ENCODE measurements around the gene SPPL3.
A peak's percentile ranks its signal among the peaks of the same experiment; 100 is the strongest.
"Not testable (repeated sequence)": the region's sequence is repeated elsewhere in the genome, so short reads cannot be mapped to it uniquely, and the experiment has no call there.

The SPPL3 gene

DNA sequence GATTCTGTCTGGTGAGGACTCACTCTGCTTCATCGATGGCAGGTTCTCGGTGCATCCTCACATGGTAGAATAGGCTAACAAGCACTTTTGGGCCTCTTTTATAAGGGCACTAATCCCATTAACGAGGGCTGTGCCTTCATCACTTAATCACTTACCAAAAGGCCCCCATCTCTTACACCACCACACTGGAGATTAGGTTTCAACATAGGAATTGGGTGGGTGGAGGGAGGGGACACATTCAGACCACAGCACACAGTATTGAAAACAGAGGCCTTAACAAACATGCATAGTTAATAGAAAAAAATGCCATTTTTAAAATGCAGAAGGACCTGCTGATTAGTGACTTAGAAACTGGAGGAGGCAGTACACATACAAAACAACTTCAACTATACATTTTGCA lies 61.6 kb downstream of the SPPL3 start:
- no peak for DNase-seq (ENCODE audit: low read depth)

DNA sequence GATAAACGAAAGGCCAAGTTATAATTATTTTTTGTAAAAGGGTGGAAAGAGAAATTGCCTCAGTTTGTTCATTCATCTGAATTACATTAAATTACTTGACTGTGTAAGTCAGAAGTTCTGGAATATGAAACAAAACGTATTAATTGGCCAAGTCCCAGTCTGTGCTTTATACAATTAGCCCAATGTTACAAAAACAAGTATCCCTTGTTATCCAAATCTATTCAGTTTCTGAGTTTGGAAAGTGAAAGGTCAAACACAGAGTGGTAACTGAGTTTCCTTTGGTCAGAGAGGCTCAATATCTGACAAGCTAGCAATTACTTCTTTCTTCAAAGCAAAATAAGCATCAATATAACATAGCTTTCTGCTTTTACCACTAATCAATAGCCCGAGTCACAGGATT lies 62.6 kb downstream of the SPPL3 start:
- DNase-seq (ENCODE audit: low read depth), result no peak

DNA sequence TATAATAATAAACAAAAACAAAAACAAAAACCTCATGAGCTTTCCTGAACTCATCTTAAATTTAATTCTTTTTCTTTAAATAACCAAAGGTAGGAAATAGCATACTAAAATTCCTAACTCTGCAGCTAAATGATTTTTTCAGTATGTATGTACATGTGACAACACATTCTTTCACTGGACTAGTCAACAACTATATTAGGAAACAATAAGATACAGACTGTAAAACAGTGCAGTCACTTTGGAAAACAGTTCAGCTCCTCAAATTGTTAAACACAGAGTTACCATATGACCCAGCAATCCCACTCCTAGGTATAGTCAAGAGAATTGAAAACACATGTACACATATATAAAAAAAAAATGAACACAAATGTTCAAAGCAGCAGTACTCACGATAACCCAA lies 64.7 kb downstream of the SPPL3 start:
- DNase-seq (ENCODE audit: low read depth), result no peak

DNA sequence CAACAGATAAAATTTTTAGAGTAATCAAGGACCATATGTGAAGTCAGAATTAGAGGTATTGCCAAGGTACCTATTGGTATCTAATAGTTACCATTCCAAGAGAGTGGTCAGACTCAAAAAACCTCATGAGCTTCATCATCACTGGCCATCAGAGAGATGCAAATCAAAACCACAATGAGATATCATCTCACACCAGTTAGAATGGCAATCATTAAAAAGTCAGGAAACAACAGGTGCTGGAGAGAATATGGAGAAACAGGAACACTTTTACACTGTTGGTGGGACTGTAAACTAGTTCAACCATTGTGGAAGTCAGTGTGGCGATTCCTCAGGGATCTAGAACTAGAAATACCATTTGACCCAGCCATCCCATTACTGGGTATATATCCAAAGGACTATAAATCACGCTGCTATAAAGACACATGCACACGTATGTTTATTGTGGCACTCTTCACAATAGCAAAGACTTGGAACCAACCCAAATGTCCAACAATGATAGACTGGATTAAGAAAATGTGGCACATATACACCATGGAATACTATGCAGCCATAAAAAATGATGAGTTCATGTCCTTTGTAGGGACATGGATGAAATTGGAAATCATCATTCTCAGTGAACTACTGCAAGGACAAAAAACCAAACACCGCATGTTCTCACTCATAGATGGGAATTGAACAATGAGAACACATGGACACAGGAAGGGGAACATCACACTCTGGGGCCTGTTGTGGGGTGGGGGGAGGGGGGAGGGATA lies 65.4 kb downstream of the SPPL3 start:
- not testable (repeated sequence) for DNase-seq (ENCODE audit: low read depth)

DNA sequence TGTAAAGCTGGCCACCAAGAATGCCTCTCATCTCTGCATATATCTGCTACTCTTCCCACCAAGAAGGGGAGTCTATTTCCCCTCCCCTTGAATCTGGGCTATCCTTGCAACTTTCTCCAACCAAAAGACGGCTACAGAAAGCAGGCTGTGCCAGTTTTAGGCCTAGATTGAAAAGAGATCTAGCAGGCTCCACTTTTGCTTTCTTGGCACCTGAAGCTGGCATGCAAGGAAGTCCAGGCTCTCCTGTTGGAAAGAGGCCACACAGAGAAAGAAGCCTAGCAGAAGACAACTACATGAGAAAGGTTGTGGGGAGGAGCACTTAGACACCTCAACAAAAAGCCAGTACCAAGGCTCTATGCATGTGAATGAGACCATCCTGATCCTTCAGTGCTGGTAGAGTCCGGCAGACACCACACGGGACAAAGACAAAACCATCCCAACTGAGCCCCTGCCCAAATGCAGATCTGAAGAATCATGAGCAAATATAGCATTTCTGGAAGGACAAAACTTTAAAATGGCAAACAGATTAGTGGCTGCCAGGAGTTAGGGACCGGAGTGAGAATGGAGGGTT lies 68.0 kb downstream of the SPPL3 start:
- DNase-seq (ENCODE audit: low read depth), result no peak

DNA sequence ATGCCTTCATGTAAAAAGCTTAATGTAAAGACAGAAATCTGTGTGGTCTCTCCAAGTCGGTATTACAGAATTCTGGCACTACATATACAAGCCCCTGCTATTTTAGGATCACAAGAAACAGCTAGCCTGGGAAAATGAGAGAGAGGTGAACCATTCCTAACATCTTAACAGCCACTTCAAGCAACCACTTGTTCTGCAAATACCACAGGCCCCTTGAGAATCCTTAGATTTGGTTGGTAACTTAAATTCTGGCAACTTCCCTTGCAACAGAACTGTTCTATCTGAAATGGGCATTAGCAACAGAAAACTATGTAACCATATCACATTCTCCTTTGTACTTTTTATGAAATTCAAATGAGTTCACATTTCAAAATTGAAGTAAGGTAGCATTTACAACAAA lies 68.5 kb downstream of the SPPL3 start:
- no peak for DNase-seq (ENCODE audit: low read depth)

DNA sequence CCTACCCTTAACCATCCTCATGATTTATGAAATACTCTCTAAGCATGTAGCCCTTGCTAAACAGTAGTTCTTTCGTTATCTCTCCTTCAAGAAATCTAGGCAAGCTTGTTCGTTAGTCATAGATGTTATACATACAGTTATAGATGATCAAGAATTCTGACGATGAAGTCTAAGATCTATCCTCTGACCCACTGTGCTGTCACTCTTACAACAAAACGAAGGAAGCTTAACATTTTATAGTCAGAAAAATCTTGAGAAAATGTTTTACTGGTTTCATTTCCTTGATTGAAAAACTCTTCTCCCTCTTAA lies 68.9 kb downstream of the SPPL3 start:
- no peak for DNase-seq (ENCODE audit: low read depth)

DNA sequence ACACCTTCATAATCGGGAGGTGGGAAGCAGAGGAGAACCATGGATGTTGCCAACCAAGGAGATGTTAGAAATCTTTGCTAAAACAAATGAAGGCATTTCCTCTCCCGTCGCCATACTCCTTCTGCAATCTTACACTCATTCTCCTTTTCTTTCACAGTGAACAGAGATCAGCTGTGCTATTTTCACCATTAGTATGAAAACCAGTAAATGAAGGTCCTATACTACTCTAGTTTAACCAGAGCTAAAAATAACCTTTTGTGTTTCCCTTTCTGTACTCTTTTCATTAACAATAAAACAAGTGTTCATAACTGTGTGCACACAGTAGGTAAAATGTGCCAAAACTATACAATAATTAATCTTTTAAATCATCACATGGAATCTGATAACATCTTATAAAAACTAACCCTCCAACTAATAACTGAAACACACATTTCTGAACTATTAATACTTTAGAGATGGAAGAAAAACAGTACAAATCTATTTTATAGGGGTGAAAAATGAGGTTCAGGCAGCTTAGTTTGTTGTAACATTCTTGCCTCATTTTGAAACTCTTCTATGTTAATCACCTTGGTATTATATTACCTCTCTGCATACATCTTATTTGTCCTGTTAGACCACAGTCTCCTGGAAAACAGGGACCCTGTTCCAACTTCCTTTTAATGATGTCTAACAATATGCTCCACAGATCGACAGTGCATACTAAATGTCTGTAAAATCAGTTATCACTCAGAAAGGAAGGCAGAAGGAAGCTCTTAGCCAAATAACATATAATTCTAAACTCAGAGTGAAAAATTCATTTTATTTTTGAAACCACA lies 69.5 kb downstream of the SPPL3 start:
- no peak for DNase-seq (ENCODE audit: low read depth)

DNA sequence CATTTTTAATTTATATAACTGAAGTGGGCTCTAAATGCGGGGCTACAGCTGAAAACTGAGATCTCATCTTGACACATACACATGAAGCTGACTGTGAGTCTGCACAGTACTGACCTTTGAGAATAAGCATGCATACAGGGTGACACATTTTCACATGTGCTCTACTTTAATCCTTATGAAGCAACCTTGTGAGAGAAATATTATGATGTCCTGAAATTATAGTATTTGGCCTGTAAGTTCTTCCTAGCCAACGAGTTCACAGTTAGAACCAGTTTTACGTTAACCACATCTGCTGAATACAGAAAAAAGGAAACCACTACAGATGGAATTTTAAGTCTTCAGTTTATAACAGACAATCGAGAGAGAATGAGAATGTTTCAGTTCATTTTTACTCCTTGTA lies 70.3 kb downstream of the SPPL3 start:
- no peak for DNase-seq (ENCODE audit: low read depth)

DNA sequence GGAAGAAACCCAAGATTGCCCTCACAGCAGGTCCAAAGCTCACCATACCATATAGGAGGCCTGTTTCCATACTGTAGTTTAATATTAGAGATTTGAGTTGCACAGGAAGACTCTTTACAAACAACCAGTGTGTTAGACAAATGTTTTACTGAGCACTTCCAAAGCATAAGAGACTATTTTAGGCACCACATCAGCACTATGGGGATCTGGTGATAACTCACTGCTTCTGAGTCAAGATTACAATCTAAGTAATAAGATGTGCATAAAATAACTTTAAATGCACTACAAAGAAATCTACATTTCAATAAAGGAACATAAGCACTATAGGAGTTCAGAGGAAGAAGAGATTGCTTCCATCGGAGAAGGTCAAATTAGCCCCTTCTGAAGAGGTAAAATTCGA lies 71.4 kb downstream of the SPPL3 start:
- no peak for DNase-seq (ENCODE audit: low read depth)

DNA sequence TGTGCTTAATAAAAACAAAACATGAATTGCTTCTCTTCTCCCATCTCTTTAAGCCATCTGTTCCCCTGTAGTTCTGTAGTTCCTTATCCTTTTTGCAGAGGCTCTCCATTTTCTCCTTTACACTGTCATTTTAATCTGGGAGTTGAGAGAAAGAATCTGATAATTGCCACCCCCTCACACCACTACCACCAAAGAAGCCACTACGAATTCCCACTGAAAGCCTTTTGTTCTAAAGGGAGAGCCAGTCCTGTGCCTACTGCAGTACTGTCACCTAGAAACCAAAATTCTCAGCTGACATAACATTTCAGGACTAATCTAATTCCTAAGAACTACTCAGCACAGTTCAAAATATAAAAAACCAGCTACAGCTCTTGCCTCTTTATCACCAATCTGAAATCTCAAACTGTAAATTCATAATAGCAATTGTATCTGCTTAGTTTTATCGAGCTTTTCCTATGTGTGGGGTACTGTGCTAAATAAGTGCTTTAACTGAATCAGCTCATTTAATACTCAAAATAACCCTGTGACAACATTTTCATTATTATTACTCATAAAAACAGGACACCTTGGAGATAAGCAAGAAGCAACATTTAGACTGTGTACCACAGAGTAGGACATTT lies 72.4 kb downstream of the SPPL3 start:
- peak; percentile 22 for DNase-seq (ENCODE audit: low read depth)

DNA sequence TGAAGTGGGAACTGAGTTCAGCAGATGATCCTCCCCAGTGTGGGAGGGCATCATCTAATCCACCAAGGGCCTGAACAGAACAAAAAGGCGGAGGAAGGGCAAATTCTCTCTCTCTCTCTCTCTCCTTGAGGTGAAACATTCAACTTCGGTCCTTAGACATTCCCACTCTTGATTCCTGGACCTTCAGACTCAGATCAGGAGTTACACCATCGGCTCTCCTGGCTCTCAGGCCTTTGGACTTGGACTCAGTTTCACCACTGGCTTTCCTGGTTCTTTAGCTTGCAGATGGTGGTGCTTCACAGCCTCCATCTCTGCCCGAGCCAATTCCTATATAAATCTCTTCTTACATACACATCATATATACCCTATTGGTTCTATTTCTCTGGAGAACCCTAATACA lies 73.2 kb downstream of the SPPL3 start:
- DNase-seq (ENCODE audit: low read depth), result no peak

DNA sequence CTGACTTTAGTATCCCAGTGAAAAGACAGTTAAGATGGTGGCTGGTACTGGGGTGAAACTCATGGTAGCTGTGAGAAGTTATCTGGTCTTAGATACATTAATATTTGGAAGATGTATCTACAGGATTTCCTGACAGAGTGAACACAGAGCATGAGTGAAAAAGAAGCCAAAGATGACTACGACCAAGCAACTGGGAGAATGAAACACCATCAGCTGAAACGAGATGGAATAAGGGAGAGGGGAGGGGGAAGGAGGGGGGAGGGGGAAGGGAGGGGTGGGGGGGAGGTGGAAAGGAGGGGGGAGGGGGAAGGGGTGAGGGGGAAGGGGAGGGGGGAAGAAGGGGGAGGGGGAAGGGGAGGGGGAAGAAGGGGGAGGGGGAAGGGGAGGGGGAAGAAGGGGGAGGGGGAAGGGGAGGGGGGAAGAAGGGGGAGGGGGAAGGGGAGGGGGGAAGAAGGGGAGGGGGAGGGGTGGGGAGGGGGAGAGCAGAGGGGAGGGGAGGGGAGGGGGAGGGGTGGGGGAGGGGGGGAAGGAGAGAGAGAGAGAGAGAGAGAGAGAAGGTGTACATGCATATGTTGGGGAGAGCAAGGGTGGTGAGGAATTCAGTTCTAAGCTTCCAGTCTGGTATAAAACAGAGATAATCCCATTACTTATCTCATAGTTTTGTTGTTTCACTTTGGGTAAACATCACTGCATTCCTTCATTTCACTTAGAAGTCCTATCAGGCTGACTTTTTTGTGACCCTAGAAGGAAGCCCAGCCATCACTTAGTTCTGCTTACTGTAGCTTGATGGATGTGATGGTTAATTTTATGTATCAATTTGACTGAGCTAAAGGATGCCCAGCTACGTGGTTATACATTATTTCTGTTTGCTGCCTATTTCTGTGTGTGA lies 73.9 kb downstream of the SPPL3 start:
- no peak for DNase-seq (ENCODE audit: low read depth)

DNA sequence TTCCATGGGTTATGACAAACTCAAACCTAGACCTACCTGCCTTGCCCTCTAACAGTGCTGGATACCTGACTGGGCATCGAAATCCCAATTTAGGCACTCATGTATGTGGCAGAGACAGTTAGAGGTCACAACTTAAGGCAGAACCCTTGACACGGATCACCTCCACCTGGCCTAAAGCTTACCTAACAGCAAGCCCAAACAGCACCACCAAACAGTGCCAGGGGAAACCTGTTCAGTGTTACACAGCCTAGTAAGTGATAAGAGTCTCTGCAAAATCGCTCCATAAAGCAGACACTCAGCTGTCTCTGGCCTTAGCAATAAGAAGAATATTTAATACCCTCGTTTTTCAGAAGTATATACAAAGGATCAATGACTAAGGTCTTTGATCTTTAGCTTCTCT lies 77.8 kb downstream of the SPPL3 start:
- DNase-seq (ENCODE audit: low read depth), result no peak

DNA sequence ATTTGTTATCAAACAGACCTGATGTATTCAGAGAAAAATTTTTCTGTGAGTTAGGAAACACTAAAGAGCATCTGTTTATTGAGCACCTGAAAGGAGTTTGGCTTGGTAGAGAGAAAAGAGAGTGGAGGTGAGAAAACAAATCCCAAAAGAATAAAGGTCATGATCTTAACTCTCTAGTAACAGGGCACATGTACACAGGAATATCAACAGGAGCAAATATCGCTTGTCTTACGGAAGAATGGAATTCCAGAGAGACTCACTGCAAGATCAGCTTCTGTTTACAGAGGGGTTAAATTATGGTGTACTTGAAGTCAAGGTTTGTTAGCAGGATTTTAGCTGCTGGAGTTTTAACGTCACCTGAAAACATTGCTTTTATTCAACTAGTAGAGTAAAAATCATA lies 78.8 kb downstream of the SPPL3 start:
- DNase-seq (ENCODE audit: low read depth), result no peak

DNA sequence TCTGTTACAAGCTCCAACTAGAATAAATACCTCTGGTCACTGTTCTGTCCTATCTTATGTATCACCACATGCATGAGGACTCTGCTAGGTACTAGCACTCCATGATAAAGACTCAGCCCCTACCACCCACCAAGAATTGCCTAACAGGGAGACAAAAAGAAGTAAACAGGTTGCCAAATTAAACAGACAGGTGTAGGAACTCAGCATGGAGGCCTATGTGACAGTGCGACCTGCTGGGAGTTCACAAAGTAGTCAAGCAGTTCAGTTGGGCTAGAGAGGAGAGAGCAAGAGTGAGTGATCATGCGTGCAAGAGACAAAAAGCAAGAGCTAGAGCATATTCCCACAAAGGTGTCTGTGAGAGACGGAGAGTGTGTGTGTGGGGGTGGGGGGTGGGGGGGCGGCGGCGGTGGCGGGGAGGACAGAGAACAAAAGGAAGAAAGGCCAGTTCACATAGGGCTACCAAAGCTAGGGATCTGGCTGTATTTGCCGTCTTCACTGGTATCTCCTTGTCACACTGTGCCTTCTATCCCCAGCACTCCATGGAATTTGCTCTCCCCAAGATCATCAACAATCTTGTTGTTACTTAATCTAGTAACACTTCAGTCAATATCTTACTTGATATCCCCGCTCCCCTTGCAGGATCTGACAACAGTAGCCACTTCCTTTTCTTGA lies 81.2 kb downstream of the SPPL3 start:
- no peak for DNase-seq (ENCODE audit: low read depth)

DNA sequence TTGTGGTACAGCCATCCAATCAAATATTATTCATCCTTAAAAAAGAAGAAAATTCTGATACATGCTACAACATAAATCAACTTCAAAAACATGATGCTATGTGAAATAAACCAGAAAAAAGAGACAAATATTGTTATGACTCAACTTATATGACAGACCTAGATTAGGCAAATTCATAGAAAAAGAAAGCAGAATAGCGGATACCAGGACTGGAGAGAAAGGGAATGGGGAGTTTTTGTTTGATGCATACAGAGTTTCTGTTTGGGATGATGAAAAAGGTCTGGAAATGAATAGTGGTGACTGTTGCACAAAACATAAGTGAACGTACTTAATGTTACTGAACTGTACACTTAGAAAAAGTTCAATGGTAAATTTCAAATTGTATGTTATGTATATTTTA lies 82.3 kb downstream of the SPPL3 start:
- no peak for DNase-seq (ENCODE audit: low read depth)

DNA sequence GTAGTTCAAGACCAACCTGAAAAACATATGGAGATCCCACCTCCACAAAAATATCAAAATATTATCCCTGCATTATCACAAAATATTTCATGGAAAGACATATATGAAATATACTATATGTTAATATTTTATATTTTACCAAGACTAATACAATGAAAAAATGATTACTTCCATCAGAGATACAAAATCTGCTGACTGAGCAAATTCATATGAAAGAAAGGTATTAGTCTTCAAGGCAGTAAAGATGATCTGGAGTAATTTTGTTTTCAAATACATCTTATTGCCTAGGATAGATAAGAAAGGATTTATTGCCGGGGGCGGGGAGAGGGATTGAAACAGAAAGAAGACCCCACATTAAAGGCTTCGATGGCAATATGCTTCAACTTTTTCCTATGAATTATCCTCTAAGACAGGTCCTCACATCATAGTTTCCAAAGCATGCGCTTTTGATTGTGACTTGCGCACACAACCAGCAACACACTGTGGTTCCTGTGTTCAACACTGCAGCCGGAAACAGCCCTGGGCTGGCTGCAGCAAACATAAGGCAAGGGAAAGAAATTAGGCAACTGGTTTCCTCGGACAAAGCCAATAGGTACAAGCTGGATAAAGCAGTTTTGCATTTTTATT lies 83.2 kb downstream of the SPPL3 start:
- no peak for DNase-seq (ENCODE audit: low read depth)

DNA sequence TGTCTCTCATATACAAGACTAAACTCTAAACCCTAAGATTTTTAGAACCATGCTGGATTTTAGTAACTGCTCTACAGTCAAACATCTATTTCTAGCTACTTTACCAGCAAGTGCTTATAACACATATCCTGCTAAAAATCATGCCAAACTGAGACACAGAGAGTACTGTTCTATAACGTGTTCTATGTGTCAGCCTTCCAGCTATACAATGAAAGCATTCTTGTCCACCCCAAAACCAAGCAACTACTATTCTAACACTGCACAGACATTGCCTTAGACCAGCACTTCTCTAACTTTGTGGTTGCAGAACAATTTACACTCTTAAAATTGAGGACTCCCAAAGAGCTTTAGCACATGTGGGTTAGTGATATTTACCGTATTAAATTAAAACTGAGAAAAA lies 85.7 kb downstream of the SPPL3 start:
- DNase-seq (ENCODE audit: low read depth), result no peak

DNA sequence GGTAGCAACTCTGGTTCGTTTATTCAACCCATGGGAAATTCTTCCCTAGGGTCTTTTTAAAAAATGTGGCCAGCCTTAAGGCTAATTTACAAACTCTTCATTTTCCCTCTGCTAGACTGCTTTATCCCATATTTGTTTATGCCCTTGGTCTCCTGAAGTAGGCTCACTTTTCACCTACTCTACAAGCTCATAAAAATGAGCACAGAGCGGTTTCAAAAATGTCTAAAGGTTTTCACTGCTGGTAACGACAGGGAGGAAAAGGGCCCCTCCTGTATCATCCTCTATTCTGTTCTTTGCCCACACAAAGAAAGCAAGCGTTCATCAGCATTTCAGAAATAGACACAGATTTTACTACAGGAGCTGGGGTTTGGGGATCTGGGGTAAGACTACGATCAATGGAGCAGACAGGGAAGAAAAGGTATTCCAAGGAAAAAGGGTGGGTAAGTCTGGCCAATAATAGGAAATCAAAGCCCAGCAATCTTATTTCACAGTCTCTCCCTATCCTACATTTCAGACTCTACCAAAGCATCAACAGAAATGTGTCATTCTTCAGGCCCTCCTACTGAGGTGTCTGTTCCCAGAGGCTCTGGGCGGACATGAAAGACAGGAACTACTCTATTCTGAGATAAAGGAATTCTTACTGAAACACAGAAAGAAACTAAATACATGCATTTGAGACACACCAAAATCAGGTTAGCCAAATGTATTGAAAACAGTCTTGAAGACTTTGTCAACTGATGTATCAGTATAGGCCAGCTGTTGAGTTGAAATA lies 86.4 kb downstream of the SPPL3 start:
- DNase-seq (ENCODE audit: low read depth), result no peak
